Keratinocyte (primary cell): ENCODE measurements around the gene TFB1M.

ENCODE experiments used
- EZH2 ChIP-seq: IDR thresholded peaks from one replicate; pipeline ENCODE4 v1.6.1; 2012; ENCODE audit warnings: inconsistent platforms, mild to moderate bottlenecking, low read length, moderate library complexity
- TF ChIP-seq, protein P1 (sequence below), 3 experiments: IDR thresholded peaks in 1 of 3; conservative IDR thresholded peaks in 1 of 3; optimal IDR thresholded peaks in 1 of 3; 2 replicates in 2 of 3; 3 replicates in 1 of 3; pipeline versions ENCODE3 to v1.5.1; 2011; ENCODE audit warnings: low read length in 3 of 3, mild to moderate bottlenecking in 3 of 3, moderate library complexity in 2 of 3, control low read depth in 1 of 3, inconsistent platforms in 1 of 3; ENCODE audit not compliant: insufficient read depth in 2 of 3; ENCODE audit errors: extremely low read depth in 1 of 3

DNA sequence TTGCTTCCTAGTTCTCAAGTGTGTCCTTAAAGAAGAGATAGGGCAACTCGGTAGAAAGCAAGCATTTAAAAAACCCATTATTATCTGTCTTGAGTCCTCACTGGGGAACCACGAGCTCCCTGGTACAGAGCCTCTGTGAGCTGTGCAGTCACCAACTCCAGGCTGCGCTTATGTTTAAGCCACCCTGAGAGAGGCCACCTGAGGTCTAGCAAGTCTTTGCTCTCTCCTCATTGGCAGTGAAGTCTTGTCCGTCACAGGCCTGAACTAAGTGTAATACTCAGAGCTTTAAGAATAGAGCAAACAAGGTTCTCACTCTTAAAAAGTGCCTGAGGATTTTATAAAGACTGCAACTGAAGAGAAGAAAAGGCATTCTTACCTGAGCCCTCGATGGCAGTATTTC is 54.4 kb downstream of the TFB1M start:
- TF ChIP-seq, protein P1, sequence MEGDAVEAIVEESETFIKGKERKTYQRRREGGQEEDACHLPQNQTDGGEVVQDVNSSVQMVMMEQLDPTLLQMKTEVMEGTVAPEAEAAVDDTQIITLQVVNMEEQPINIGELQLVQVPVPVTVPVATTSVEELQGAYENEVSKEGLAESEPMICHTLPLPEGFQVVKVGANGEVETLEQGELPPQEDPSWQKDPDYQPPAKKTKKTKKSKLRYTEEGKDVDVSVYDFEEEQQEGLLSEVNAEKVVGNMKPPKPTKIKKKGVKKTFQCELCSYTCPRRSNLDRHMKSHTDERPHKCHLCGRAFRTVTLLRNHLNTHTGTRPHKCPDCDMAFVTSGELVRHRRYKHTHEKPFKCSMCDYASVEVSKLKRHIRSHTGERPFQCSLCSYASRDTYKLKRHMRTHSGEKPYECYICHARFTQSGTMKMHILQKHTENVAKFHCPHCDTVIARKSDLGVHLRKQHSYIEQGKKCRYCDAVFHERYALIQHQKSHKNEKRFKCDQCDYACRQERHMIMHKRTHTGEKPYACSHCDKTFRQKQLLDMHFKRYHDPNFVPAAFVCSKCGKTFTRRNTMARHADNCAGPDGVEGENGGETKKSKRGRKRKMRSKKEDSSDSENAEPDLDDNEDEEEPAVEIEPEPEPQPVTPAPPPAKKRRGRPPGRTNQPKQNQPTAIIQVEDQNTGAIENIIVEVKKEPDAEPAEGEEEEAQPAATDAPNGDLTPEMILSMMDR (optimal IDR thresholded peaks at IDR 0.05 in 1 of 3, IDR thresholded peaks at IDR 0.05 in 1 of 3, conservative IDR thresholded peaks at IDR 0.05 in 1 of 3; ENCODE audit: extremely low read depth in 1 of 3, insufficient read depth in 2 of 3, low read length in 3 of 3) = no peak
- TF ChIP-seq EZH2 = no peak
